ENCODE results near the gene MYT1.
"Not testable (repeated sequence)": the region's sequence is repeated elsewhere in the genome, so short reads cannot be mapped to it uniquely, and the experiment has no call there.

GRCh38 chr20:64117432-64117777, 46.8 kb upstream of the MYT1 start:
- TF ChIP-seq, protein P1, sequence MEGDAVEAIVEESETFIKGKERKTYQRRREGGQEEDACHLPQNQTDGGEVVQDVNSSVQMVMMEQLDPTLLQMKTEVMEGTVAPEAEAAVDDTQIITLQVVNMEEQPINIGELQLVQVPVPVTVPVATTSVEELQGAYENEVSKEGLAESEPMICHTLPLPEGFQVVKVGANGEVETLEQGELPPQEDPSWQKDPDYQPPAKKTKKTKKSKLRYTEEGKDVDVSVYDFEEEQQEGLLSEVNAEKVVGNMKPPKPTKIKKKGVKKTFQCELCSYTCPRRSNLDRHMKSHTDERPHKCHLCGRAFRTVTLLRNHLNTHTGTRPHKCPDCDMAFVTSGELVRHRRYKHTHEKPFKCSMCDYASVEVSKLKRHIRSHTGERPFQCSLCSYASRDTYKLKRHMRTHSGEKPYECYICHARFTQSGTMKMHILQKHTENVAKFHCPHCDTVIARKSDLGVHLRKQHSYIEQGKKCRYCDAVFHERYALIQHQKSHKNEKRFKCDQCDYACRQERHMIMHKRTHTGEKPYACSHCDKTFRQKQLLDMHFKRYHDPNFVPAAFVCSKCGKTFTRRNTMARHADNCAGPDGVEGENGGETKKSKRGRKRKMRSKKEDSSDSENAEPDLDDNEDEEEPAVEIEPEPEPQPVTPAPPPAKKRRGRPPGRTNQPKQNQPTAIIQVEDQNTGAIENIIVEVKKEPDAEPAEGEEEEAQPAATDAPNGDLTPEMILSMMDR (IDR thresholded peaks at IDR 0.05) = not testable (repeated sequence)
- TF ChIP-seq ZFX (IDR thresholded peaks at IDR 0.05; ENCODE audit: borderline replicate concordance) = not testable (repeated sequence)

Data from 22Rv1 (cell line).